ENCODE data around the gene NFATC3.

Gene NFATC3

GRCh38 chr16:68074850-68075555, 10.2 kb upstream of the NFATC3 start:
- Histone ChIP-seq H3K27me3 (ENCODE audit: control insufficient read depth, insufficient read depth, low read length) (no peaks in the 10 kb centered on the region), H3K36me3 (ENCODE audit: control insufficient read depth, insufficient read depth, low read length) (peaks cover 57% of the 10 kb centered on the region), H3K4me1 (ENCODE audit: control insufficient read depth, insufficient read depth, low read length) (peaks cover 2% of the 10 kb centered on the region)

GRCh38 chr16:68075980-68076379, 9.2 kb upstream of the NFATC3 start:
- Histone ChIP-seq H3K27me3 (ENCODE audit: control insufficient read depth, insufficient read depth, low read length) (no peaks in the 10 kb centered on the region), H3K4me3 (ENCODE audit: low read depth, low read length) (no peak overlapping the region), H3K36me3 (ENCODE audit: control insufficient read depth, insufficient read depth, low read length) (peaks cover 50% of the 10 kb centered on the region), H3K9me3 (ENCODE audit: control insufficient read depth, insufficient read depth, low read length) (no peaks in the 10 kb centered on the region), H3K9ac (ENCODE audit: low read depth, low read length) (no peak overlapping the region), H3K4me1 (ENCODE audit: control insufficient read depth, insufficient read depth, low read length) (peaks cover 2% of the 10 kb centered on the region)

More at GRCh38 chr16:68074850-68075555, 10.2 kb upstream of the NFATC3 start:
- Histone ChIP-seq H3K4me3 (ENCODE audit: low read depth, low read length) (no peak overlapping the region), H3K9ac (ENCODE audit: low read depth, low read length) (no peak overlapping the region), H3K9me3 (ENCODE audit: control insufficient read depth, insufficient read depth, low read length) (no peaks in the 10 kb centered on the region)

- peaks cover 2% of the 10 kb centered on the region for H3K4me1 ChIP-seq (ENCODE audit: control insufficient read depth, insufficient read depth, low read length)
- peaks cover 47% of the 10 kb centered on the region for H3K36me3 ChIP-seq (ENCODE audit: control insufficient read depth, insufficient read depth, low read length)
- no peak overlapping the region for H3K9ac ChIP-seq (ENCODE audit: low read depth, low read length)
- H3K4me3 ChIP-seq (ENCODE audit: low read depth, low read length), result no peak overlapping the region
- H3K27me3 ChIP-seq (ENCODE audit: control insufficient read depth, insufficient read depth, low read length), result no peaks in the 10 kb centered on the region
- H3K9me3 ChIP-seq (ENCODE audit: control insufficient read depth, insufficient read depth, low read length), result no peaks in the 10 kb centered on the region
Measured at GRCh38 chr16:68076560-68076959, 8.6 kb upstream of the NFATC3 start.

GRCh38 chr16:68077866-68078700, 7.1 kb upstream of the NFATC3 start:
- H3K4me1 ChIP-seq (ENCODE audit: control insufficient read depth, insufficient read depth, low read length), result peaks cover 2% of the 10 kb centered on the region
- no peak overlapping the region for H3K4me3 ChIP-seq (ENCODE audit: low read depth, low read length)
- no peaks in the 10 kb centered on the region for H3K27me3 ChIP-seq (ENCODE audit: control insufficient read depth, insufficient read depth, low read length)
- H3K36me3 ChIP-seq (ENCODE audit: control insufficient read depth, insufficient read depth, low read length), result peaks cover 39% of the 10 kb centered on the region
- H3K9ac ChIP-seq (ENCODE audit: low read depth, low read length), result no peak overlapping the region
- H3K9me3 ChIP-seq (ENCODE audit: control insufficient read depth, insufficient read depth, low read length), result no peaks in the 10 kb centered on the region

- no peak overlapping the region for H3K9ac ChIP-seq (ENCODE audit: low read depth, low read length)
- H3K4me1 ChIP-seq (ENCODE audit: control insufficient read depth, insufficient read depth, low read length), result peaks cover 6% of the 10 kb centered on the region
Measured at GRCh38 chr16:68078701-68079375, 6.3 kb upstream of the NFATC3 start.

GRCh38 chr16:68079376-68079625, 5.9 kb upstream of the NFATC3 start:
- Histone ChIP-seq H3K36me3 (ENCODE audit: control insufficient read depth, insufficient read depth, low read length) (peaks cover 32% of the 10 kb centered on the region), H3K4me3 (ENCODE audit: low read depth, low read length) (no peak overlapping the region), H3K9me3 (ENCODE audit: control insufficient read depth, insufficient read depth, low read length) (no peaks in the 10 kb centered on the region), H3K4me1 (ENCODE audit: control insufficient read depth, insufficient read depth, low read length) (peaks cover 6% of the 10 kb centered on the region), H3K9ac (ENCODE audit: low read depth, low read length) (no peak overlapping the region), H3K27me3 (ENCODE audit: control insufficient read depth, insufficient read depth, low read length) (no peaks in the 10 kb centered on the region)

More at GRCh38 chr16:68078701-68079375, 6.3 kb upstream of the NFATC3 start:
- Histone ChIP-seq H3K27me3 (ENCODE audit: control insufficient read depth, insufficient read depth, low read length) (no peaks in the 10 kb centered on the region), H3K9me3 (ENCODE audit: control insufficient read depth, insufficient read depth, low read length) (no peaks in the 10 kb centered on the region), H3K4me3 (ENCODE audit: low read depth, low read length) (no peak overlapping the region), H3K36me3 (ENCODE audit: control insufficient read depth, insufficient read depth, low read length) (peaks cover 36% of the 10 kb centered on the region)

- Histone ChIP-seq H3K9ac (ENCODE audit: low read depth, low read length) (no peak overlapping the region), H3K4me3 (ENCODE audit: low read depth, low read length) (no peak overlapping the region), H3K27me3 (ENCODE audit: control insufficient read depth, insufficient read depth, low read length) (no peaks in the 10 kb centered on the region), H3K36me3 (ENCODE audit: control insufficient read depth, insufficient read depth, low read length) (peaks cover 31% of the 10 kb centered on the region), H3K4me1 (ENCODE audit: control insufficient read depth, insufficient read depth, low read length) (peaks cover 6% of the 10 kb centered on the region), H3K9me3 (ENCODE audit: control insufficient read depth, insufficient read depth, low read length) (no peaks in the 10 kb centered on the region)
Measured at GRCh38 chr16:68079626-68080344, 5.4 kb upstream of the NFATC3 start.

- Histone ChIP-seq H3K9ac (ENCODE audit: low read depth, low read length) (no peak overlapping the region), H3K4me1 (ENCODE audit: control insufficient read depth, insufficient read depth, low read length) (peaks cover 6% of the 10 kb centered on the region), H3K27me3 (ENCODE audit: control insufficient read depth, insufficient read depth, low read length) (no peaks in the 10 kb centered on the region), H3K9me3 (ENCODE audit: control insufficient read depth, insufficient read depth, low read length) (no peaks in the 10 kb centered on the region), H3K4me3 (ENCODE audit: low read depth, low read length) (no peak overlapping the region), H3K36me3 (ENCODE audit: control insufficient read depth, insufficient read depth, low read length) (peaks cover 14% of the 10 kb centered on the region)
Measured at GRCh38 chr16:68081861-68082628, 3.1 kb upstream of the NFATC3 start.

GRCh38 chr16:68082629-68083238, 2.4 kb upstream of the NFATC3 start:
- Histone ChIP-seq H3K4me3 (ENCODE audit: low read depth, low read length) (no peak overlapping the region), H3K36me3 (ENCODE audit: control insufficient read depth, insufficient read depth, low read length) (peaks cover 10% of the 10 kb centered on the region), H3K9me3 (ENCODE audit: control insufficient read depth, insufficient read depth, low read length) (no peaks in the 10 kb centered on the region), H3K9ac (ENCODE audit: low read depth, low read length) (no peak overlapping the region), H3K27me3 (ENCODE audit: control insufficient read depth, insufficient read depth, low read length) (no peaks in the 10 kb centered on the region), H3K4me1 (ENCODE audit: control insufficient read depth, insufficient read depth, low read length) (peaks cover 6% of the 10 kb centered on the region)

GRCh38 chr16:68083239-68083781, 1.9 kb upstream of the NFATC3 start:
- H3K9me3 ChIP-seq (ENCODE audit: control insufficient read depth, insufficient read depth, low read length), result no peaks in the 10 kb centered on the region
- H3K9ac ChIP-seq (ENCODE audit: low read depth, low read length), result no peak overlapping the region
- peaks cover 6% of the 10 kb centered on the region for H3K4me1 ChIP-seq (ENCODE audit: control insufficient read depth, insufficient read depth, low read length)
- H3K36me3 ChIP-seq (ENCODE audit: control insufficient read depth, insufficient read depth, low read length), result peaks cover 4% of the 10 kb centered on the region
- peak overlapping the region; percentile 92 for H3K4me3 ChIP-seq (ENCODE audit: low read depth, low read length)
- H3K27me3 ChIP-seq (ENCODE audit: control insufficient read depth, insufficient read depth, low read length), result no peaks in the 10 kb centered on the region

Measured in iPS-15b (cell line).